Upper lobe of right lung (tissue), 1 donor: ENCODE data around the gene TBCD. TPM values are rescaled to one million over a fixed set of nuclear protein-coding genes. Genes with fewer than 3 reads are reported as not detected.
"Not testable (repeated sequence)": the region's sequence is repeated elsewhere in the genome, so short reads cannot be mapped to it uniquely, and the experiment has no call there.

Experiments used
- ATAC-seq: fragments of 200-7000 bp; cut with Tn5 transposase; one replicate; pipeline ENCODE4 v1.9.1; 2020; ENCODE audit warnings: mild to moderate bottlenecking, moderate library complexity
- DNase-seq: peaks from one replicate; pipeline ENCODE4 v3.0.0-alpha.2; 2020
- H3K27ac ChIP-seq: fragments of 200-600 bp; one replicate; pipeline ENCODE4 v1.8.0; 2022
- H3K27me3 ChIP-seq: fragments of 200-600 bp; one replicate; pipeline ENCODE4 v1.8.0; 2022; ENCODE audit warnings: mild to moderate bottlenecking
- H3K36me3 ChIP-seq: fragments of 200-600 bp; one replicate; pipeline ENCODE4 v1.8.0; 2022
- H3K4me1 ChIP-seq: fragments of 200-600 bp; one replicate; pipeline ENCODE4 v1.8.0; 2022
- H3K4me3 ChIP-seq: fragments of 200-600 bp; one replicate; pipeline ENCODE4 v1.8.0; 2022; ENCODE audit warnings: mild to moderate bottlenecking
- H3K9me3 ChIP-seq: fragments of 200-600 bp; one replicate; pipeline ENCODE4 v1.8.0; 2022
- intact Hi-C: fragments of 100-400 bp; cut with DNase I; formaldehyde crosslinking; loops from one replicate; pipeline ENCODE4 v1.11.0; 2022
- total RNA-seq: library from RNA; stranded (reverse); fragmentation: NEBNext Ultra II Directional; extraction: Animal tissue kit (Norgen Biotek cat#: 25700); gene quantifications from one replicate; pipeline ENCODE4 v1.2.1, GENCODE V29; 2021
- TF ChIP-seq, protein P1 (sequence below): fragments of 200-600 bp; IDR thresholded peaks from one replicate; pipeline ENCODE4 v1.8.0; 2022; ENCODE audit warnings: antibody characterized with exemption
- donor health status: DM: no; HTN: yes; CAD: no; lungs with severe emphysema.

TBCD gene
- total RNA-seq, 1 donor from 2014 or later: 84.5 TPM

DNA sequence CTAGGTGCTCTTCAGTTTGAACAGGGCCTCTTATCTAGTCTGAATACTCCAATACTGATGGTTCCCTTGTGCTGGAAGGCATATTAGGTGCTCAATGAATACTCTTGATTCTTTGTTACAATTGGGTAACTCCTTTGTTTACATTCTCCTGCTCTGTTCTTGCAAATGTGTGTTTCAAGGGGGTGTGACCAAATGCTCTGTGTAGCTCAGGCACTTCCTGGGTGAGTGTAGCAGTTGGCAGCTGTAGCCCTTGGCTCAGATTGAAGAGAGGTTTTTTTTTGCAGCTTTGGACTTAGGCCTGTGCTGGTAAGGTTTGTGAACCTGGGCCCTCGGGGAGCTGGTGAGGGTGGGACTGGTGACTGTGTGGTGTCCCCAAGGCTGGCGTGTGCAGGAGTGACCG lies 20.2 kb downstream of the TBCD start:
- ATAC-seq (peak; percentile 72), DNase-seq (no peak)
- Histone ChIP-seq H3K4me1 (peaks cover 5% of the 10 kb centered on the region), H3K27me3 (no peaks in the 10 kb centered on the region), H3K9me3 (no peaks in the 10 kb centered on the region), H3K27ac (no peak overlapping the region), H3K4me3 (no peak overlapping the region), H3K36me3 (peaks cover 23% of the 10 kb centered on the region)
- intact Hi-C loops: no loop called here
- TF ChIP-seq, protein P1, sequence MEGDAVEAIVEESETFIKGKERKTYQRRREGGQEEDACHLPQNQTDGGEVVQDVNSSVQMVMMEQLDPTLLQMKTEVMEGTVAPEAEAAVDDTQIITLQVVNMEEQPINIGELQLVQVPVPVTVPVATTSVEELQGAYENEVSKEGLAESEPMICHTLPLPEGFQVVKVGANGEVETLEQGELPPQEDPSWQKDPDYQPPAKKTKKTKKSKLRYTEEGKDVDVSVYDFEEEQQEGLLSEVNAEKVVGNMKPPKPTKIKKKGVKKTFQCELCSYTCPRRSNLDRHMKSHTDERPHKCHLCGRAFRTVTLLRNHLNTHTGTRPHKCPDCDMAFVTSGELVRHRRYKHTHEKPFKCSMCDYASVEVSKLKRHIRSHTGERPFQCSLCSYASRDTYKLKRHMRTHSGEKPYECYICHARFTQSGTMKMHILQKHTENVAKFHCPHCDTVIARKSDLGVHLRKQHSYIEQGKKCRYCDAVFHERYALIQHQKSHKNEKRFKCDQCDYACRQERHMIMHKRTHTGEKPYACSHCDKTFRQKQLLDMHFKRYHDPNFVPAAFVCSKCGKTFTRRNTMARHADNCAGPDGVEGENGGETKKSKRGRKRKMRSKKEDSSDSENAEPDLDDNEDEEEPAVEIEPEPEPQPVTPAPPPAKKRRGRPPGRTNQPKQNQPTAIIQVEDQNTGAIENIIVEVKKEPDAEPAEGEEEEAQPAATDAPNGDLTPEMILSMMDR: no peak

DNA sequence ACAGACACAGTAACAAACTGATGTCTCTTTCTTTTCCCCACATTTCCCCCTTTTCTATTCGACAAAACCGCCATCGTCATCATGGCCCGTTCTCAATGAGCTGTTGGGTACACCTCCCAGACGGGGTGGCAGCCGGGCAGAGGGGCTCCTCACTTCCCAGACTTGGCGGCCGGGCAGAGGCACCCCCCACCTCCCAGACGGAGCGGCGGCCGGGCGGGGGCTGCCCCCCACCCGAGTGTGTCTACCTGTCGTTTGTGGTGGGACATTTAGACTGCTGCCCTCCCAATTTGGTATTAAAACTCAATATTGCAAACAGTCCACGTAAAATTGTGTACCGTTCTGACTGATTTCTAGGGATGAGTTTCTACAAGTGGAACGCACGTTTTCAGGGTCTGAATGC lies 22.6 kb downstream of the TBCD start:
- H3K9me3 ChIP-seq, H3K27ac ChIP-seq, ATAC-seq, H3K4me1 ChIP-seq, intact Hi-C loops, H3K36me3 ChIP-seq, DNase-seq, H3K27me3 ChIP-seq: not testable (repeated sequence)
- H3K4me3 ChIP-seq: peak overlapping the region; percentile 1

DNA sequence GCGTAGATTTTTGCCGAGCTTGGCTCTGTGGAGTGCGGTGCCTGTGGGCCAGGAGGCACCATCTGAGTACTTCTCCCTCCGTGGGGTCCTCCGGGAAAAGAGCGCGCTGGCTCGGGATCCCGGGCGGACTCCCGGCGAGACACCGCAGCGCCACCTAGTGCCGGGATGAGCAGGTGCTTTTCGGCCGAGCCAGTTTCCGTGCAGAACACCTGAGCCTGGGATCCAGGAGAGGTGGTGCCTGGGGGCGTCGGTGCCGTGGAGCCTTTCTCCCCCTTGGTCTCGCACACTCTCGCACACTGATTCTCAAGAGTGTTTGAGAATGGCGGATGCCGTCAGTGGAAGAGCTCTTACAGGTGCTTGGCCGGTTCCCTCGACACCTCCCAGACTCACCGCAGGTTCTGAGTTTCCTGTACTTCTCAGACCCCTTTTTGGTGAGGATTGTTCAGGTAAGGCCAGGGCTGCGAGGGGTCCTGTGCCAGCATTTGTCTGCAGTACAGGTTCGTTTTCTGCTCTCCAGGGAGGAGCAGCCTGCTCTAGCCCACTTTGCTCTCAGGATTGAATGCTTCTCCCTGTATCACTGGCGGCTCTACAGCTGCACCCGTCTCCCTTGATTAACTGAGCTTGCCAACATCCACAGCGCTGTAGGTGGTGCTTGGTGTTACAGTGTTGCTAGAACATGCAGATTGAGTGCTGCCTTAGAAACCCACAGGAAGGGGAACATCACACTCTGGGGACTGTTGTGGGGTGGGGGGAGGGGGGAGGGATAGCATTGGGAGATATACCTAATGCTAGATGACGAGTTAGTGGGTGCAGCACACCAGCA lies 23.3 kb downstream of the TBCD start:
- peaks cover 1% of the 10 kb centered on the region for H3K36me3 ChIP-seq
- DNase-seq: peak; percentile 87

DNA sequence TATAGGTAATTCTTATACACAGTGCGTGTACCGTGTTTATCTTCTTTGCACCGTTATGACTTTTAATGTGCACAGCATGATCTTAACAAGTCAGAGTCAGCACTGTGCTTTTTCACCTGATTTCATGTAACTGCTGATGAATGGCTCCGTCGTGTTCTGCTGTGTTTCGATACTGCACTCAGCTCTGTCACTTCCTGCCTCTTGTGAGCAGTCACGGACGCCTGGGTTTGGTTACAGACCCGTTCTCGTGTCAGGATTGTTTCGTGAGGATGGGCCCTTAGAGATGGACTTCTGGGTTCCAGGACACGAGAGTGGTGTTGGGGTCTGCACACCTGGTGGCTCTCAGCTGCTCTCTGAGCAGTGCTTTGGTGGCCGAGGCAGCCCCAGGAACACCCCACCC lies 24.6 kb downstream of the TBCD start:
- H3K36me3 ChIP-seq: no peaks in the 10 kb centered on the region
- DNase-seq (no peak), ATAC-seq (no peak)
- no peak overlapping the region for H3K4me3 ChIP-seq
- intact Hi-C loops: no loop called here
- H3K4me1 ChIP-seq: peaks cover 5% of the 10 kb centered on the region
- no peak overlapping the region for H3K27ac ChIP-seq
- TF ChIP-seq, protein P1: no peak
- no peaks in the 10 kb centered on the region for H3K27me3 ChIP-seq
- H3K9me3 ChIP-seq: no peaks in the 10 kb centered on the region

More for the DNA sequence above, 23.3 kb downstream of the TBCD start:
- intact Hi-C loops: no loop called here
- TF ChIP-seq, protein P1: peak; percentile 84
- Histone ChIP-seq H3K4me3 (peak overlapping the region; percentile 1), H3K27me3 (no peaks in the 10 kb centered on the region), H3K4me1 (peaks cover 5% of the 10 kb centered on the region), H3K9me3 (no peaks in the 10 kb centered on the region), H3K27ac (no peak overlapping the region)
- peak; percentile 87 for ATAC-seq

DNA sequence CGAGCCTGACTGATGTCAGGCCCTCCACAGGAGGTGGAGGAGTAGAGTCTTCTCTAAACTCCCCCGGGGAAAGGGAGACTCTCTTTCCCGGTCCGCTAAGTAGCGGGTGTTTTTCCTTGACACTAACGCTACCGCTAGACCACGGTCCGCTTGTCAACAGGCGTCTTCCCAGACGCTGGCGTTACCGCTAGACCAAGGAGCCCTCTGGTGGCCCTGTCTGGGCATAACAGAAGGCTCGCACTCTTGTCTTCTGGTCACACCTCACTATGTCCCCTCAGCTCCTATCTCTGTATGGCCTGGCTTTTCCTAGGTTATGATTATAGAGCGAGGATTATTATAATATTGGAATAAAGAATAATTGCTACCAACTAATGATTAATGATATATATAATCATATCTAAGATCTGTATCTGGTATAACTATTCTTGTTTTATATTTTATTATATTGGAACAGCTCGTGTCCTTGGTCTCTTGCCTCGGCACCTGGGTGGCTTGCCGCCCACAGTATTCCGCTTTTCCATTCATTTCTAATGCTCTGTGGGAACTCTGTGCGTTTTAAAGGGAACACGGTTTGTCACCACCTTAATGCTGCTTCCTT lies 26.0 kb downstream of the TBCD start:
- DNase-seq, H3K36me3 ChIP-seq, intact Hi-C loops, ATAC-seq, H3K27me3 ChIP-seq, H3K9me3 ChIP-seq, H3K27ac ChIP-seq, H3K4me3 ChIP-seq: not testable (repeated sequence)
- H3K4me1 ChIP-seq: peaks cover 12% of the 10 kb centered on the region
- TF ChIP-seq, protein P1: peak; percentile 42

DNA sequence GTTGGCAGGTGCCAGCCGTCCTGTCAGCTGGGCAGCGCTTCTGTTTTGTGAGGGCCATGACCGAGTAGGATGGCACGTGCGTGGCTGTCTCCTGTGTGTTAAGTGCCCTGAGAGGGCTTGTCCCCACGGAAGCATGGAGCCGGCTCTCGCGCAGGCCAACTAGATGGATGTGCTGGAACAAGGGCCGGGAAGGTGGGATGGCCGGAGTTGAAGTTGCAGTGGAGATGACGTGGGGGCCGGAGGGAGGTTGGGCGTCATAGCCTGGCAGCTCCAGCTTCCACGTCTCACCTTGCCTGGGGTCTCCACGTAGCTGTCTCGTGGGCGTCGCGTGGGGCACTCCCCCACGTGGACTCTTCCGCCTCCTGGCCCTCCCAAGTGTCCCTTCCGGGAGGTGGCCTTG lies 27.7 kb downstream of the TBCD start:
- Histone ChIP-seq H3K4me3 (no peak overlapping the region), H3K4me1 (peaks cover 10% of the 10 kb centered on the region), H3K27me3 (no peaks in the 10 kb centered on the region), H3K27ac (no peak overlapping the region), H3K36me3 (peaks cover 12% of the 10 kb centered on the region), H3K9me3 (no peaks in the 10 kb centered on the region)
- intact Hi-C loops: no loop called here
- DNase-seq (no peak), ATAC-seq (no peak)
- TF ChIP-seq, protein P1: no peak
